GM06990 (cell line): Measurements from ENCODE around the gene NCS1.
"Not testable (repeated sequence)": the region's sequence is repeated elsewhere in the genome, so short reads cannot be mapped to it uniquely, and the experiment has no call there.

Experiments used
- DNase-seq: peaks from one replicate; pipeline ENCODE4 v3.0.0-alpha.2; 2011; ENCODE audit not compliant: insufficient read length; ENCODE audit errors: extremely low read depth
- H3K27me3 ChIP-seq: replicated peaks from 2 replicates; pipeline ENCODE4 v1.6.0; 2011; ENCODE audit warnings: low read length; ENCODE audit not compliant: control insufficient read depth, insufficient read depth
- H3K36me3 ChIP-seq: 2 replicates; pipeline ENCODE4 v1.5.1; 2011; ENCODE audit warnings: low read length; ENCODE audit not compliant: control insufficient read depth, insufficient read depth
- H3K4me3 ChIP-seq: replicated peaks from 2 replicates; pipeline ENCODE4 v1.5.1; 2011; ENCODE audit warnings: low read depth, mild to moderate bottlenecking, control low read depth, low read length
- CTCF ChIP-seq: IDR thresholded peaks from 2 replicates; pipeline ENCODE4 v1.5.1; 2011; ENCODE audit warnings: low read length, control low read depth, mild to moderate bottlenecking, inconsistent platforms; ENCODE audit not compliant: insufficient read depth, poor library complexity, severe bottlenecking

Gene NCS1

DNA sequence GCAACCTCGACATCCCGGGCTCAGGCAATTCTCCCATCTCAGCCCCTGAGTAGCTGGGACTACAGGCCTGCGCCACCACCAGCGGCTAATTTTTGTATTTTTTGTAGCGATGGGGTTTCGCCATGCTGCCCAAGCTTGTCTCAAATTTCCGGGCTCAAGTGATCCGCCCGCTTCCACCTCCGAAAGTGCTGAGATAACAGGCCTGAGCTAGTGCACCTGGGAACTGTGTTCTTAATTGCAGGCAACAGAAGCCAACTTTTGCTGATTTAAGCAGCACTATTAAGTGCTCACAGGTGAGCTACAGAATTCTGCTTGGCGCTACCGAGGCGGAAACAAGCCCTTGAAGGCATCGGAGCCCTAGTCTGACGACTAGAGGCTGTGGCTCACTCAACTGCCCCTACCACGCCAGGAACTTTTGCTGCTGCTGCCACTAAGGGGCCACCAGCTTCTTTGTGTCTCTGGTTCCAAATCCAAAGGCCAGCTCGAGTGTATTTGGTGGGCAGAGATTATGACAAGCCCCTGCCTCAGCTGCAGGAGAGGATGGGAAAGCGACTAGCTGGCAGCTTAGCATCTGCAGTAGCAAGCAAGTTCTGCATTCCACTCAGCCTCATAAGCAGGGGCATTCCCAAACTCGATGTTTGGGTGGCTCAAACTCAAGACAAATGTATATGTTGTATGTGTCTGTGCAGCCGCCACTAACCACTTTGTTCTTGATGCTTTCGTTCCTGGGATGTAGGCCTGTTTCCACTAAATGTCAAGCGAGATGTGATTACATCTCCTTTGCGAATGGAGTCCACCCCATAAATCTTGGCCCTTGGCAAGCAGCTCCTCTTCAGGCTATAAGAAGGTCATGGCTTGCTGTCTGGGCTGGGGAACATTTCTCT lies 82.8 kb downstream of the NCS1 start:
- no peak for DNase-seq
- Histone ChIP-seq H3K36me3 (no peaks in the 10 kb centered on the region), H3K27me3 (no peaks in the 10 kb centered on the region; the same call in 1 of the 2 replicates), H3K4me3 (no peak overlapping the region)
- no peak for TF ChIP-seq CTCF

- Histone ChIP-seq H3K4me3 (no peak overlapping the region), H3K36me3 (no peaks in the 10 kb centered on the region), H3K27me3 (no peaks in the 10 kb centered on the region; the same call in 1 of the 2 replicates)
- TF ChIP-seq CTCF = no peak
- DNase-seq = no peak
Observed at GRCh38 chr9:130255631-130256134, 83.5 kb downstream of the NCS1 start.

- H3K4me3 ChIP-seq = no peak overlapping the region
- H3K36me3 ChIP-seq = no peaks in the 10 kb centered on the region
- H3K27me3 ChIP-seq = no peaks in the 10 kb centered on the region; the same call in 1 of the 2 replicates
- no peak for TF ChIP-seq CTCF
- no peak for DNase-seq
Observed at GRCh38 chr9:130256644-130257043, 84.4 kb downstream of the NCS1 start.

DNA sequence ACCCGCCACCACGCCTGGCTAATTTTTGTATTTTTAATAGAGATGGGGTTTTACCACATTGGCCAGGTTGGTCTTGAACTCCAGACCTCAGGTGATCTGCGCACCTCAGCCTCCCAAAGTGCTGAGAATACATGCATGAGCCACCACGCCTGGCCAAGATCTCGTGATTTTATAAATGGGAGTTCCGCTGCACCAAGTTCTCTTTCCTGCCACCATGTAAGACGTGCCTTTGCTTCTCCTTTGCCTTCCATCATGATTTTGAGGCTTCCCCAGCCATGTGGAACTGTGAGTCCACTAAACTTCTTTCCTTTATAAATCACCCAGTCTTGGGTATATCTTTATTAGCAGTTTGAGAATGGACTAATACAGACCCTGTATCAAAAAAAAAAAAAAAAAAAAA lies 85.9 kb downstream of the NCS1 start:
- H3K27me3 ChIP-seq, H3K36me3 ChIP-seq, H3K4me3 ChIP-seq, DNase-seq: not testable (repeated sequence)

DNA sequence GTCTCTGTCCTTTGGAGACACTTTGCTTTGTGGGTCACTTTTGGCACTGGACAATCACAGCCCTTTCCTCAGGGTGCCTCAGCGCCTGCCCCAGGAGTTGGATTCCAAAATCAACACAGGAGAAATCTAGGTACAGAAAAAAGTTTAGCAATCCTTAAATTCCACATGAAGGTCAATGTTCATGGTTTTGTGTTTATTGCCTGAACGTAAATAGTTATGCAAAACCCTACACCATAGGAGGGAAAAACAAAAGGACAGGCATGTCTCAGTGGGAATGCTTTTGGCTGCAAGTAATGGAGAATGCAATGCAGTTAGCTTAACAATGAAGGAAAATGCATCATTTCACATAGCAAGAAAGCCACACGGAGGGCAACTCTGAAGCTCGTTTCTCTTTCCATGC lies 86.8 kb downstream of the NCS1 start:
- no peaks in the 10 kb centered on the region for H3K36me3 ChIP-seq
- DNase-seq = no peak
- peaks cover 1% of the 10 kb centered on the region for H3K27me3 ChIP-seq
- no peak overlapping the region for H3K4me3 ChIP-seq
- TF ChIP-seq CTCF = no peak
